ENCODE measurements around the gene LCNL1.

Gene LCNL1

GRCh38 chr9:136947028-136947891 lies 35.5 kb upstream of the LCNL1 start:
- no peak for DNase-seq

GRCh38 chr9:136947955-136948510 lies 34.8 kb upstream of the LCNL1 start:
- DNase-seq = no peak

- DNase-seq = no peak
Measured at GRCh38 chr9:136949239-136949816, 33.5 kb upstream of the LCNL1 start.

GRCh38 chr9:136949817-136950655 lies 32.8 kb upstream of the LCNL1 start:
- peak; percentile 97 for DNase-seq

GRCh38 chr9:136950656-136951276 lies 32.0 kb upstream of the LCNL1 start:
- no peak for DNase-seq

- DNase-seq = no peak
Measured at GRCh38 chr9:136951541-136952320, 31.1 kb upstream of the LCNL1 start, which contains the start of gene LCN12. TSS of gene LCN12 (plus strand) at chr9:136952273. CDS start at chr9:136952328, 55 bp downstream.

GRCh38 chr9:136952321-136952850 lies 30.4 kb upstream of the LCNL1 start:
- DNase-seq = no peak

GRCh38 chr9:136952876-136953770 lies 29.7 kb upstream of the LCNL1 start:
- DNase-seq = no peak

- no peak for DNase-seq
Measured at GRCh38 chr9:136953771-136954269, 29.0 kb upstream of the LCNL1 start.

GRCh38 chr9:136954270-136955083 lies 28.3 kb upstream of the LCNL1 start:
- DNase-seq = no peak

GRCh38 chr9:136955202-136955942 lies 27.4 kb upstream of the LCNL1 start:
- DNase-seq = no peak

- DNase-seq = no peak
Measured at GRCh38 chr9:136955943-136956335, 26.9 kb upstream of the LCNL1 start.

- DNase-seq = no peak
Measured at GRCh38 chr9:136956604-136957003, 26.2 kb upstream of the LCNL1 start.

- no peak for DNase-seq
Measured at GRCh38 chr9:136957461-136957860, 25.3 kb upstream of the LCNL1 start.

GRCh38 chr9:136957901-136958300 lies 24.9 kb upstream of the LCNL1 start:
- DNase-seq = no peak

- no peak for DNase-seq
Measured at GRCh38 chr9:136958473-136958872, 24.3 kb upstream of the LCNL1 start.

- no peak for DNase-seq
Measured at GRCh38 chr9:136958898-136959850, 23.6 kb upstream of the LCNL1 start.
